GM18517 (cell line): ENCODE results near the gene VAV1.
"Not testable (repeated sequence)": the region's sequence is repeated elsewhere in the genome, so short reads cannot be mapped to it uniquely, and the experiment has no call there.

Experiments
- ATAC-seq: cut with Tn5 transposase; IDR thresholded peaks from one replicate; pipeline ENCODE4 v1.9.1; 2021; ENCODE audit warnings: mild to moderate bottlenecking, moderate library complexity; ENCODE audit not compliant: unreplicated experiment

VAV1 gene

DNA sequence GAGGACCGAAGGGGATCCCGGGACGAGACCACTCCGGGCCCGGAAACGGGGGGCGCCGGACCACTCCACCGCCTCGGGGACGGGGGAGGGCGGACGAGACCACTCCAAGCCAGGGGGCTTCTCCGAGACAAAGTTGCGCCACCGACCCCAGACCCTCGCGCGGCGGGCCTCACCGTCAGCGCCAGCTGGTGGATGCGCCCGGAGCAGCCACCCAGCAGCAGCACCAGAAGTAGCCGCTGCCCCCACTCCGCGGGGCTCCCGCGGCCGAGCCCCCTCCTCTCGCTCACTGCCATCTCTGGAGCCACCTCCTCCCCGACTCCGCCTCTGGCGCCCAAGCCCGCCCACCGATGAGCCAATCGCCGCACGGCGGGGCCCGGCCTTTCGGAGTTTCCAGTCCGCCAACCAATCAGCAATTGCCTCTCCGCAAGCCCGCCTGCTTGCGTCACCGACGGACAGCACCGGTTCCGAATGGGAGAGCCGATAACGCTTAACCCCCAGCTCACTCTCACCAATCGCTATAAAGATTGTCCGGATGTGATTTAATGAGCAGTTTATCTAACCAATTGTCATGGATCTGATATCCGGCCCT is 35.1 kb upstream of the VAV1 start, which contains the start of gene GPR108:
GPR108 (minus strand) TSS at position 297 of the 589 bp plus-strand sequence; CDS start at position 293, 4 bp downstream.
- ATAC-seq: peak; percentile 74

DNA sequence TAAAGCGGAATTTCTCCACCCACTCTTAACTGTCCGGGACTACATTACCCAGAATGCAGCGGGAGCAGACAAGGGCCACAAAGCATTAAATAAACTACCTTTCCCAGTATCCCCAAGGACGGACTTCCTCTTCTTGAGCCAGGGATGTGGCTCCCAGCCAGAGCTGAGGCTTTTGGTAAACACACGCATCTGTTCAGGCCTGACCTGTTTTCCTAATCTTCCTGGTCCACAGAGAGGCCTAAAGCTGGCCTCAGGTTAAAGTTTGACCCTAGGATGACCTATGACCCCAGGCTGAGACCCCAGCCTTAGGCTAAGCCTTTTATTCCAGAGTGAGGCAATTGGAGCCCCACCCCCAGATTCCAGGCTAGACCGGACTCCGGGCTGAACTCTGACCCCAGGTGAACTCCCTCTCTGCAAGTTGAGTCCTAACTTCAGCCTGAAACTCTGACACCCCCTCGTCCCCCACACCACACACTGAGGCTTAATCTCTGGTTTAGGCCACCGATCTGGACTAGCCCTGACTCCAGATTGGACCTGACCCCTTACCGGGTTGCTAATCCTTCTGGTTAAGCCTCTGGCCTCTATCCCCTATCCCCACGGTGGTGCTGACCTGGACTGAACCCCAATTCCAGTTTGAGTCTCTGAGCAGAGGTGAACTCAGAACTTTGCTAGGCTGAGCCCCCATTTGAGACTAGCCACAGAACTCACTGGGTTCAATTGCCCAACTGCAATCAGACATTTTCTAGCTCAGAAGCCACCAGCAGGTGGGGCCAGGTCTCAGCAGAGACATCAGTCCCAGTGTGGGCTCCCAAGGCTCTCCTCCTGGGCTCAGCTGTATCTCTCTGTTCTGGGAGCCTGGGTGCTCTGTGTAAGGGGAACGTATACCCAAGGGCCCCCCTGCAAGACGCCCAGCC is 34.4 kb upstream of the VAV1 start:
- ATAC-seq: peak; percentile 10

DNA sequence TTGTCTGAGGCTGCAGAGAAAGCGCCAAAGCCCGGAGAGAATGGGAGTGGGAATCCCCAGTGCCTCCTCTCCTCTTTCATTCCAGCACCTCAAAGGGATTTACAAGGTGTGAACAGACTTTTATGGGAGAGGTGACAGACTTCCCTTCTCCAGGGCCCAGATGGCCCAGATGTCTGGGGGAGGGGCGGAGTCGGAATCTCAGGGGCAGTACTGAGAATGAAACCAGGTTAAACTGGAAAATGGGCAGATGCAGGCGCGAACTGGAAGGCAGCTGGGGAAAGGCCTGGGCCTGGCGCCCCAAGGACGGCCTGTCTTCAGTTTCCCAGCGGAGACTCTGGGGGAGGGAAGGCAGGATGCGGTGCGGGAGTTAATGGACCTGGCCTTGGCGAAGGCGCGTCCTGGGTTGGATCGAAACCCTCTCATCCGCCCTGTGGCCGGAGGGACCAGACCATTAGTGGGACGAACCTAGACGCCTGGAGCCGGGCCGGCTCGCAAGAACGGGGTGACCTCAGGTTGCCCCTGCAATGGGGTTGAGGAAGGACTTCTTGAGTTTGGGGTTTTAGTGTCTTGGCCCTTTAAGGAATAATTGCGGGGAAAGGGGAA is 33.6 kb upstream of the VAV1 start:
- no peak for ATAC-seq

DNA sequence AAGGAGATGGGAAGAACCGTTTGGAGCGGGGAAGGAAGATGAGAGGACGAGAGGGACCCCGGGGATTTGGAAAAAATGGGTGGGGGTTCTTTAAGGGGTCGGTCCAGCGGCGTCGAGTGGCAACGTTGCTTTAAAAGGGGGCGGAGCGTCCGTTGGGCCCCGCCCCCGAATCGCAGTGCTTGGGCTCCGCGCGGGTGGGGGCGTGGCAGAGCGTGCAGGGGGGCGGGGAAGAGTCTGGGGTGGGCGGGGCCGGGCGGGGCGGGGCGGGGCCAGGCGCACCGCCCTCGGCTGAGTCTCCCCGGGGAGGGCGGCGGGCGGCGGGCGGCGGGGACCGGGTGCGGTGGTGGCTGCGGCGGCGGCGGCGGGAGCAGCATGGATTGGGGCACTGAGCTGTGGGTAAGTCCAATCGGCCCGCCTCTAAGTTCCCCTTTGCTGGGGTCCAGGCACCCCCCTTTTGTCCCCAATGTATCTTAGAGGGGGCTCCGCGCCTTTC is 33.1 kb upstream of the VAV1 start, which contains the start of gene TRIP10:
TRIP10 (plus strand) TSS at position 291 of the 493 bp plus-strand sequence; CDS start at position 373, 82 bp downstream.
- no peak for ATAC-seq

DNA sequence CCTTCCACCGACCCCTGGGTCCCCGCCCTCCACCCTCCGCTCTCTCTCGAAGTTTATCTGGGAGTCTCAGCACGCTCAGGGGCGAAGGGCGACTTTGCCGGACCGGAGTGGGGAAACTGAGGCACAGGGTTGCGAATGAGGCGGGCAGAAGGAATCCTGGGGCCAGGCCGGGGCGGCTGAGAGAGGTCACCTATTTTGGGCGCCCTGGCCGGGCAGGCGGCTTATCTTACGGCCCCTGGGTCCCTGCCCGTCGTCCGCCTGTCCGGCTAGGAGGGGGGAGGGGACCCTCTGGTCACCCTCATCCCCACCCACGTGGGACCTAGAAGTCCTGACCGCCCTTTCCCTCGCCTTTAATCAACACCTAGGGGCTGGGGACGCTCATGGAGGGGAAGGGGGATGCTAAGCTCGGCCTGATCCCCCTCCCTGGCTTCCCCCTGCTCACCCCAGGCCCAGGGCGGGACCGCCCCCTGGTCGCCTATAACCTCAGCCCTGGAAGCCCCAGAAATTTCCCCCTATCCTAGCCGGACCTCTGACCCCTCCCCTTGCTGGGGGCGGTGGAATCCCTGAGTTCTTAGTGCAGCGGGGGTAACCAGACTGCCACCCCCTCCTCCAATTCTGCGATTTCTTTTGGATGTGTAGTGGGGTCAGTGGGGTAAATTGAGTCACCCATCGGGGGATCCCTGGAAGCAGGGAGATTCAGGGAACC is 32.5 kb upstream of the VAV1 start:
- ATAC-seq: no peak

DNA sequence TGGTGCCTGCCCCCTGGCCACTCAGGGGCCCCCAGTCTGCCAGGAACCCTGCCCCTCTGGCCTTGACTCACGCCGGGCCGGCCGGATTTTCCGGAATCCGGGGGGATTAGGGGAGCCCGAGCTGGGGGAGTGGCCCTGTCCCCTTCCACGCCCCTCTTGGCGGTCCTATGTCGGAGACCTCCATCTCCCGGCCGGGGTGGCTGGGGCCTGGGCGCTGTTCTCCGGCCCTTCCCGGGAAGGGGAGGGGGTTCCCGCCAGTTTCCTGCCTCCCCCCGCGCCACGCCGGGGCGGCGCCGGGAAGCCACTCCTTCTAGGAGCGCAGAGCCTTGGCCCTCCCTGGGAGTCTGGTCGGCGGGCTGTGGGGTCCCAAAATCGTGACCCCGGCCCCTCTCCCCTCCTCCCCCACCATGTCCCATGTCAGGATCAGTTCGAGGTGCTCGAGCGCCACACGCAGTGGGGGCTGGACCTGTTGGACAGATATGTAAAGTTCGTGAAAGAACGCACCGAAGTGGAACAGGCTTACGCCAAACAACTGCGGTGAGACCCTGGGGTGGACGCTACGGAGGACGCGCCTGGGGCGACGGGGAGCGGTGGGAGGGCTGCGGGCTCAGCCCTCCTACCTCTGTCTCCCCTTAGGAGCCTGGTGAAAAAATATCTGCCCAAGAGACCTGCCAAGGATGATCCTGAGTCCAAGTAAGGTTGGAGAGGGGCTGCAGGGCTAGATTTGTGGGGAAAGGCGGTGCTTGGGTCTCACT is 31.7 kb upstream of the VAV1 start:
- no peak for ATAC-seq

DNA sequence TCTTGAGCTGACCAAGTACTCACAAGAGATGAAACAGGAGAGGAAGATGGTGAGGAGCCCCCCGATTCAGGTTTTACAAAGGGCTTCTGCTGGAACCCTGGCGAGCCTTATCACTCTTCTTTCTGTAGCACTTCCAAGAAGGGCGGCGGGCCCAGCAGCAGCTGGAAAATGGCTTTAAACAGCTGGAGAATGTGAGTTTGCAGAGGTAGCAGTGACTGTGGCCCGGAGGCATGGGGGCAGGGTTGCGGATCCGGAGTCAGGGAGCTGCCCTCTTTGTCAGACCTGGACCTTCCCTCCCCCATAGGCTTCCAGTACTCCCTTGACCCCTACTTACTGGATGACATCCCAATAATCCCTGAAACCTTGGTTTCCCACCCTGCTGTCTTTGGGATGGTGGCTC is 29.4 kb upstream of the VAV1 start:
- no peak for ATAC-seq

DNA sequence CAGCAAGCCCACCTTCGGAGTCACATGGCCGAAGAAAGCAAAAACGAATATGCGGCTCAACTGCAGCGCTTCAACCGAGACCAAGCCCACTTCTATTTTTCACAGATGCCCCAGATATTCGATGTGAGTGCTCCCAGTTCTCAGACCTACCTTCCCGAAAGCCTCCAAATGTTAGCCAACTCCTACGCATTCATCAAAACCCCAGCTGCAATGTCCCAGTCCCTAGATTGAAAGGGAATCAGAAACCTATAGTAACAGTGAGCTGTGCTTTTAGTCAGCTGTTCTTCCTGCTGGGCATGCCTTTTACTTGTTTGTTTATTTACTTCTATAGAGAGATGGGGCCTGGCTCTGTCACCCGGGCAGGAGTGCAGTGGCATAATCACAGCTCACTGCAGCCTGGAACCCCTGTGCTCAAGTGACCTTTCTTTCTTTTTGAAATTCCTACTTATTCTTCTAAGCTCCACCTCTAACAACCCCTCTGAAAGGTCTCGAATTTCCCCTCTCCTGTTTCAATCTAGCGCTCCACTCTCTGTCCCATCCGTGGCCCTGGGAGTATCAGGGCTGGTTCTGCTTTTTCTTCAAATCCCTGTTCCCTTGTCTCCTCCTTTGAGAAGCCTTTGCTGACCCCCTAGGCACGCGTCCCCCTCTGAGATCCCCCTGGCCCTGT is 28.7 kb upstream of the VAV1 start:
- no peak for ATAC-seq

DNA sequence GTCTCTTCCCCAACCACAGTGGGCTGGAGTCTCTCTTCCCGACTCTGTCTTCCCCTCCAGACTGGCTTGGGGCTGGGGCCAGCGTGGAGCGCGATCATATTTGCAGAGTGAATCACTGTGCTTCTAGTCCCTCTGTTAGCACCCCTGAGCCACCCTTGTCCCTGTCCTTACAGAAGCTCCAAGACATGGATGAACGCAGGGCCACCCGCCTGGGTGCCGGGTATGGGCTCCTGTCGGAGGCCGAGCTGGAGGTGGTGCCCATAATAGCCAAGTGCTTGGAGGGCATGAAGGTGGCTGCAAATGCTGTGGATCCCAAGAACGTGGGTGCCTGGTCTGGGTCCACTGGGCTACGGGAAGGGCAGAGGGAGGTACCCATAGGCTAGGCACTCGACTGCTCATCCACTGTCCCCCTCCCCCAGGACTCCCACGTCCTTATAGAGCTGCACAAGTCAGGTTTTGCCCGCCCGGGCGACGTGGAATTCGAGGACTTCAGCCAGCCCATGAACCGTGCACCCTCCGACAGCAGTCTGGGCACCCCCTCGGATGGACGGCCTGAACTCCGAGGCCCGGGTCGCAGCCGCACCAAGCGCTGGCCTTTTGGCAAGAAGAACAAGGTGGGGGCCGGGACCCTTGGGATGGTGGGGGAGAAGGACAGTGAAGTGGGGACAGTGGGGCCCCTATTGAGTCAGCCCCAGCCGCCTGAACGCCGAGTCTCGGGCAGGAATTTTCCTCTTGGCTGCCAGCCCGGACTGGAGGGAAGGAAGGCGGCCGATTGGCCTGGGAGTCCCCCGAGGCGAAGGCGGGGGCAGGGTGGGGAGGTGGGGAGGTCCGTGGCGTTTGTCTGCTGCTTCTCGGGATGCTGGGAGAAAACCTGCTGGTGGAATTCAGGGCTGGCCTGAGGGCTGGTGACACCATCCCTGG is 27.9 kb upstream of the VAV1 start:
- no peak for ATAC-seq

DNA sequence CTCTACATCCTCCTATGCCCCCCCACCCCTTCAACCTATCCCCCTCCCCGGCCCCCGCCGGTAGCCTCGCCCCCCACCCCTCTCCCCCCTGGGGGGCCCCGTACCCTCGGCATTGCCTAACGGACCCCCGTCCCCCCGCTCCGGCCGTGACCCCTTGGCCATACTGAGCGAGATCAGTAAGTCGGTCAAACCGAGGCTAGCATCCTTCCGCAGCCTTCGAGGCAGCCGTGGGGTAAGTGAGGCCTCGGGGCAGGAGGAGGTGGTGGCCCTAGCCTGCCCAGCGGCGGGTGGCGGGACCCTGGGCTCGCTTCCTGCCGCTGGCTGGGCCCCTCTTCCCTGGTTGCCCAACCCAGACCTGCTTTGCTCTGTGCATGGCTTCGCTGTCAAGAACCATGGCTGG is 26.5 kb upstream of the VAV1 start:
- ATAC-seq: no peak

DNA sequence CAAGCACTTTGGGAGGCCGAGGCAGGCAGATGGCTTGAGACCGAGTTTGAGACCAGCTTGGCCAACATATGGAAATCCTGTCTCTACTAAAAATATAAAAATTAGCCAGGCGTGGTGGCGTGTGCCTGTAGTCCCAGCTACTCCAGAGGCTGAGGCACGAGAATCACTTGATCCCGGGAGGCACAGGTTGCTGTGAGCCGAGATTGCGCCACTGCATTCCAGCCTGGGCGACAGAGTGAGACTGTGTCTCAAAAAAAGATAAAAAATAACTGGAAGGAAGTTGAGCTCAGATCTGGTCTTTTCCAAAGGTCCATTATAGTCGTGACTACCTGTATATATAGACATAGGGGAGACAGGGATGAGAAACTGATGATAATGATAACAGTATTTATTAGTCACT is 24.0 kb upstream of the VAV1 start:
- ATAC-seq: not testable (repeated sequence)

DNA sequence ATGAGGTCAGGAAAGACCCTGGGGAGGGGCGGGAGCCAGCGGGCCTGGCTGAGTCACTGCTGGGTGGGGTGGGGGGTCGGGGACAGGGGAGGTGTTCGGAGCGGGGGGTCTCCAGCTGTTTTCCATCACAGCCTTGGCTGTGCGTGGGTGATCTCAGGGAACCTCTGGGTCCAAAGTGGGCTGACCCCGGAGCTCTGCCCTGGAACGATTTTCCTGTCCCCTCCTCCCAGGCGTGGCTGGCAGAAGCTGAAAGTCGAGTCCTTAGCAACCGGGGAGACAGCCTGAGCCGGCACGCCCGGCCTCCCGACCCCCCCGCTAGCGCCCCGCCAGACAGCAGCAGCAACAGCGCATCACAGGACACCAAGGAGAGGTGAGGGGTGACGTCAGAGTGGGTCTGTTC is 22.4 kb upstream of the VAV1 start:
- no peak for ATAC-seq

DNA sequence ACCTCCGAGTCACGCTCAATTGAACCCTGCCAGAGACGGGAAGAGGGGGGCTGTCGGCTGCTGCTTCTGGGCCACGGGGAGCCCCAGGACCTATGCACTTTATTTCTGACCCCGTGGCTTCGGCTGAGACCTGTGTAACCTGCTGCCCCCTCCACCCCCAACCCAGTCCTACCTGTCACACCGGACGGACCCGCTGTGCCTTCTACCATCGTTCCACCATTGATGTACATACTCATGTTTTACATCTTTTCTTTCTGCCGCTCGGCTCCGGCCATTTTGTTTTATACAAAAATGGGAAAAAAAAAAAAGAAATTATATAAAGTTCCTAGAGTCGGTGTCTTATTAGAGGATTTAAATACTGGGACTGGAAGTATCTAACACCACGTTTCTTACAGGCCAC is 21.3 kb upstream of the VAV1 start:
- no peak for ATAC-seq

DNA sequence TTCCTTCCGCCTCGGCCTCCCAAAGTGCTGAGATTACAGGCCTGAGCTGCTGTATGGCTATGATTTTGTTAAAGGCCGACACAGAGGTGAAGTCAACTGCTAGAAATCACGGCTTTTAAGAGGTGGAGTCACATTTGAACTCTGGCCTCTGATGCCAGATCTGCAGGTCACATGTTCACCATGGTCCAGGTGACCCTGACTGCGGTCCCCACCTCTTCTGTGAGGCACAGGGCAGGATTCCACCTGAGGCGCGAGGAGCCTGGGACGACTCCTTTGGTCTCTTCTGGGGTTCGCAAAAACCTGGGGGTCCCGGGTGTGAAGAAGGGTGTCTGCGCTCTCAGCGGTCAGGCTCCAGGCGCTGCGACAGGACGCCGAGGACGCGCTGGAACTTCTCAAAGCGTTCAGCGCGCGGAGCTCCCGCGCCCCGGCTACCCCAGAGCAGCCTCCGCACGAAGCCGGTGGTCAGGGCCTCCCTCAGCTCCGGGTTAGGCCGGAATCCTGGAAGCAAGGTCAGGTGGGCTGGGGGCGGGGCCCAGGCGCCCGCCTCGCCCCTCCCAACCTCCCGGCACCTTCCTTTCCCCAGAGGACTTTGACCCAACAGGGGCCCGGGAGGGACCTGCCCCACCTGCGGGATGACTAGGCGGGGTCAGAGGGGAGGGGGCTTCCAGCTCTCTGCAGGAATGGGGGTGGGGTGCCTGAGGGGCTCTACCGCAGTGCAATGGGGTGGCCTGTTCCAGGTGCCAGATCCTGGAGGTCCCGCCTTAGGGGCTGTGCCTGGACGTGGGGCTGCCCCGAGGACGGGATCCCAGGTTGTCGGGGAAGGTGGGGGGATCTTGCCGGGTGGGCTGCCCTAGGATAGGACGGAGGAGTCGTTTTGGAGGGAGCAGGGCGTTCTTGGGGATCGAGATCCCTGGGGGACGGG is 20.0 kb upstream of the VAV1 start:
- ATAC-seq: no peak

DNA sequence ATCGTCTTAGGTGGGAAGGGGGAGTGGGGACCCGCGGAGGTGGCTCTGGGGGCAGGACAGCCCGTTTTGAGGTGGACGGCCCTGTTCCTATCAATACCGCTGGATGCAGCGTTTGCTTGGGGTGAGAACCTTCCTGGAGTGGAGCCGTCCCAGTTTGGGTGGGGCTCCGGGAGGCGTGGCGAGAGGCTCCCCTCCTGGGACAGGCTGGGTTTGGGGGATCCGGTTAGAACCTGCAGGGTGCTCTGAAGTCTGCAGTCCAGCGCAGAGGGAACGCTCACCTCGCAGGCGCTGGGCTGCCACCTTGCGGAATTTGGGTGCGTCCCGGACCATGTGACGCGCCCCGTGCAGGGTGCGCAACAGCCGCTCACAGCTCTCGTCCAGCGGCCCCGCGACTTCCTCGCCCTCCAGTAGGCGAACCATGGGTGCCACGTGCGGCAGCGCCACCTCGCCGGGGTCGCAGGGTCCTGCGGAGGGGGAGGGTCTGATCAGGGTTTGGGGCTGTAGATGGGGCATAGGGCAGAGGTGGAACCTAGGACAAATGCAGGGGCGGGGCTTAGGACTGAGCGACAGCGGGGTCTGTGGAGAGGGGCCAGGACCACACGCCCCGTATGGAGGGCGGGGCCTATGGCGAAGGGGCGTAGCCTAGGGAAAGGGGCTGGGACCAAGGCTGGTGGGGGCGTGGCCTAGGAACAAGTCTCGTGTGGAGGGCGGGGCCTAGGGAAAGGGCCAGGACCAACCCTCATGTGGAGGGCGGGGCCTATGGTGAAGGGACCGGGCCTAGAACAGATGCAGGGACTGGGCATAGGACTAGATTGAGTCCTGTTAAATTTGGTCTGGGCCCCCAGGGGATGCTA is 19.1 kb upstream of the VAV1 start:
- ATAC-seq: peak; percentile 83

DNA sequence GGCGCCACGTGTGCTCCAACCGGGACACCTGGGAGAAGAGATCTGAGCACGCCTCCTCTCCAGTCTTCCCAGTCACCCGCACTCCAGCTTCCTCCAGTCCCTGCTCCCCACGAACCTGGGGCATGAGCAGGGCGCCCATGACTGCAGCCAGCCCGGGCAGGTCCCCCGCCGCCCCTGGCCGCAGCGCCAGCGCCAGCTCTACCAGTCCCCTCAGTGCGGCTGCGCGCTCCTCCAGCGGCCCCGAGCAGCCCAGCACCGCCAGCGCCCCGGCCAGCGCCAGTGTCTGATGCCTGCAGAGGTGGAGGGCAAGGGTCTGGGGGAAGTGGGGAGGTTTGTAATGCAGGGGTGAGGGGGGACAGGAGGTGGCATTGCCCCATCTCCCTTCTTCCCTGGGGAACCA is 18.4 kb upstream of the VAV1 start:
- ATAC-seq: no peak
